Activated B cell treated with CpG ODN at 0.5 μM for 24 hours (primary cell): ENCODE results near the gene BRSK1. TPM values are rescaled to one million over a fixed set of nuclear protein-coding genes. Genes with fewer than 3 reads are reported as not detected.

Experiments
- ATAC-seq: fragments of 200-7000 bp; cut with Tn5 transposase; one replicate; pipeline ENCODE4 v1.10.0; 2021; ENCODE audit warnings: low read depth, mild to moderate bottlenecking, moderate library complexity
- CTCF ChIA-PET: fragments of 350-600 bp; sonication (Branson Sonifier 250); formaldehyde crosslinking; loops from one replicate; lab custom pipeline; 2021; ENCODE audit warnings: antibody characterized with exemption; lab: Charles Lee
- POLR2A ChIA-PET: fragments of 350-600 bp; sonication (Branson Sonifier 250); formaldehyde crosslinking; loops from one replicate; lab custom pipeline; 2021; ENCODE audit warnings: antibody characterized with exemption; lab: Charles Lee
- DNase-seq: peaks from one replicate; pipeline ENCODE4 v3.0.0; 2022
- H3K27ac Mint-ChIP-seq: one replicate; pipeline ENCODE4 v1.8.0; 2020; ENCODE audit warnings: mixed read lengths
- H3K27me3 Mint-ChIP-seq: one replicate; pipeline ENCODE4 v1.8.0; 2021; ENCODE audit warnings: mixed read lengths
- H3K36me3 Mint-ChIP-seq: one replicate; pipeline ENCODE4 v1.8.0; 2021; ENCODE audit warnings: low read depth, mixed read lengths
- H3K4me1 Mint-ChIP-seq: one replicate; pipeline ENCODE4 v1.8.0; 2021; ENCODE audit warnings: mixed read lengths
- H3K4me3 Mint-ChIP-seq: one replicate; pipeline ENCODE4 v1.8.0; 2020; ENCODE audit warnings: mild to moderate bottlenecking, mixed read lengths
- H3K9me3 Mint-ChIP-seq: one replicate; pipeline ENCODE4 v1.8.0; 2020; ENCODE audit warnings: mixed read lengths
- intact Hi-C: fragments of 100-400 bp; cut with micrococcal nuclease; formaldehyde crosslinking; loops from one replicate; pipeline ENCODE4 v1.15.1; 2024
- total RNA-seq: library from RNA; stranded (reverse); gene quantifications from 2 replicates; pipeline ENCODE4 v1.2.3, GENCODE V29; 2022
- TF ChIP-seq, protein P1 (sequence below): fragments of 200-600 bp; IDR thresholded peaks from one replicate; pipeline ENCODE4 v1.8.0; 2022; ENCODE audit warnings: antibody characterized with exemption, mild to moderate bottlenecking

Gene BRSK1
- total RNA-seq, 1 donor from 2014 or later, result 2.7 TPM

DNA sequence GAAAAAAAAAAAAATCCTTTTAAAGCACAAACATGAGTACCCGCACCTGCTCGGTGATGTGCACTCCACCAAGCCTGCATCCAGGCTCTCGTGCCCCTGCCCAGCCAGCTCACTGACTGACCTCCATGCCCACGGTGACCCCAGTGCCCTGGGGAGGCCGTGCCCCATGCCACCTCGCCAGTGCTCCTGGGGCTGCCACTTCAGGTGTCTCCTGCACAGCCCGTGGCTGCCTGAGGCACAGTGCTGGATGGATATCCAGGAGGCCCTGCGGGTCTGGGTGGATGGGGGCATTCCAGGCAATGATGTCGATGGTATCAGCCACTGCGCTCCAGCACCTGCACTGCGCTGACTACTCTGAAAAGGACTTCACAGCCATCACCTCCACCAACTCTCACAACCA, 34.0 kb upstream of the BRSK1 start:
- Mint-ChIP-seq H3K36me3 (peaks cover 36% of the 10 kb centered on the region), H3K27ac (peak overlapping the region; percentile 7), H3K9me3 (no peaks in the 10 kb centered on the region), H3K4me3 (no peak overlapping the region), H3K4me1 (peaks cover 74% of the 10 kb centered on the region), H3K27me3 (no peaks in the 10 kb centered on the region)
- intact Hi-C loops, result loop anchor here (5.0 to 10.0 kb wide), 3 partner anchors 33 to 392 kb away; partner anchors contain the start of genes ZNF524, ZNF580, ZNF581 and ZNF865
- CTCF ChIA-PET, result interaction anchor here (1.7 kb wide), 1 partner anchor 51 kb away, joined by 4 read pairs; no protein-coding TSS in a partner anchor
- ATAC-seq (no peak), DNase-seq (no peak)
- POLR2A ChIA-PET, result interaction anchor here (2.0 kb wide), 1 partner anchor 10 kb away, joined by 10 read pairs; the partner anchor contains the start of gene PPP6R1
- TF ChIP-seq, protein P1, sequence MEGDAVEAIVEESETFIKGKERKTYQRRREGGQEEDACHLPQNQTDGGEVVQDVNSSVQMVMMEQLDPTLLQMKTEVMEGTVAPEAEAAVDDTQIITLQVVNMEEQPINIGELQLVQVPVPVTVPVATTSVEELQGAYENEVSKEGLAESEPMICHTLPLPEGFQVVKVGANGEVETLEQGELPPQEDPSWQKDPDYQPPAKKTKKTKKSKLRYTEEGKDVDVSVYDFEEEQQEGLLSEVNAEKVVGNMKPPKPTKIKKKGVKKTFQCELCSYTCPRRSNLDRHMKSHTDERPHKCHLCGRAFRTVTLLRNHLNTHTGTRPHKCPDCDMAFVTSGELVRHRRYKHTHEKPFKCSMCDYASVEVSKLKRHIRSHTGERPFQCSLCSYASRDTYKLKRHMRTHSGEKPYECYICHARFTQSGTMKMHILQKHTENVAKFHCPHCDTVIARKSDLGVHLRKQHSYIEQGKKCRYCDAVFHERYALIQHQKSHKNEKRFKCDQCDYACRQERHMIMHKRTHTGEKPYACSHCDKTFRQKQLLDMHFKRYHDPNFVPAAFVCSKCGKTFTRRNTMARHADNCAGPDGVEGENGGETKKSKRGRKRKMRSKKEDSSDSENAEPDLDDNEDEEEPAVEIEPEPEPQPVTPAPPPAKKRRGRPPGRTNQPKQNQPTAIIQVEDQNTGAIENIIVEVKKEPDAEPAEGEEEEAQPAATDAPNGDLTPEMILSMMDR, result no peak

DNA sequence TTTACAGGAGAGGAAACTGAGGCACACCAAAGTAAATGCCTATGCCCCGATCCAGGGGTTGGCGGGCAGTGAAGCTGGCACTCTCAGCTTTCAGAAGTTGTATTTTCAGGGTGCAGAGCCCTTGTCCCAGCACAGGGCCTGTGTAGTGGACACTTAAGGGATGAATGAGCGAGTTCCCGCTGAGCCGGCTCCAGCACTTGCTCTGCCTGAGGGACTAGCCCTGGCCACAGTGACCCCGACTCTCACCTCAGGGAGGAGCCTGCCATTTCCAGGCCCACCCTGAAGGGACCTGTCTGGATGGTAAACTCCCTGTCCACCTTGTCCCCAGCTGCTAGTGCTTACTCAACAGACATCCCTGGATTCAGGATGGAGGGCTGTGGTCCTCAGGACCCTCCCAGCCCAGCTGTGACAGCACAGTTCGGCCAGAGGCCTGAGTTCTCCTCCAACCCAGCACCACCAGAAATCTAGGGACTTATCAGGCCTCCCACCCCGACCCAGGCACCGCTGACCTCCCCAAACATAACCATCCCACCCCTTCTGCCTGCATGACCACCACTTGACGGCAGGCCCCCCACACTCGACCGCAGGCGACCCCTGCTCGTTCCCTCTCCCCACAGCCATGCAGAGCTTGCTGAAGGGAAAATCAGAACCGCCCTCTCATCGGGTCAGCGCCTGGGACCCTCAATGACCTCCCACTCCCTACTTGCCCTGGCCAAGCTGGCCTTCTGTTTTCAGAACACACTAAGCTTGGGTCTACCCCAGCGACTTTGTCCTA, 33.3 kb upstream of the BRSK1 start:
- Mint-ChIP-seq H3K27me3 (no peaks in the 10 kb centered on the region), H3K4me3 (peak overlapping the region; percentile 83), H3K4me1 (peaks cover 80% of the 10 kb centered on the region), H3K27ac (peak overlapping the region; percentile 100), H3K36me3 (peaks cover 32% of the 10 kb centered on the region), H3K9me3 (no peaks in the 10 kb centered on the region)
- ATAC-seq (no peak), DNase-seq (no peak)
- intact Hi-C loops, result loop anchor here (5.0 to 10.0 kb wide), 3 partner anchors 33 to 392 kb away; partner anchors contain the start of genes ZNF524, ZNF580, ZNF581 and ZNF865
- POLR2A ChIA-PET, result interaction anchor here (1.0 to 12.3 kb wide), 5 partner anchors 9 to 38 kb away, joined by 3 to 277 read pairs (median 5); partner anchors contain the start of genes BRSK1, HSPBP1 and PPP6R1
- CTCF ChIA-PET, result interaction anchor here (1.1 to 1.7 kb wide), 3 partner anchors 51 to 134 kb away, joined by 3 to 6 read pairs (median 4); partner anchors contain the start of genes KMT5C and TMEM238
- TF ChIP-seq, protein P1, result no peak

DNA sequence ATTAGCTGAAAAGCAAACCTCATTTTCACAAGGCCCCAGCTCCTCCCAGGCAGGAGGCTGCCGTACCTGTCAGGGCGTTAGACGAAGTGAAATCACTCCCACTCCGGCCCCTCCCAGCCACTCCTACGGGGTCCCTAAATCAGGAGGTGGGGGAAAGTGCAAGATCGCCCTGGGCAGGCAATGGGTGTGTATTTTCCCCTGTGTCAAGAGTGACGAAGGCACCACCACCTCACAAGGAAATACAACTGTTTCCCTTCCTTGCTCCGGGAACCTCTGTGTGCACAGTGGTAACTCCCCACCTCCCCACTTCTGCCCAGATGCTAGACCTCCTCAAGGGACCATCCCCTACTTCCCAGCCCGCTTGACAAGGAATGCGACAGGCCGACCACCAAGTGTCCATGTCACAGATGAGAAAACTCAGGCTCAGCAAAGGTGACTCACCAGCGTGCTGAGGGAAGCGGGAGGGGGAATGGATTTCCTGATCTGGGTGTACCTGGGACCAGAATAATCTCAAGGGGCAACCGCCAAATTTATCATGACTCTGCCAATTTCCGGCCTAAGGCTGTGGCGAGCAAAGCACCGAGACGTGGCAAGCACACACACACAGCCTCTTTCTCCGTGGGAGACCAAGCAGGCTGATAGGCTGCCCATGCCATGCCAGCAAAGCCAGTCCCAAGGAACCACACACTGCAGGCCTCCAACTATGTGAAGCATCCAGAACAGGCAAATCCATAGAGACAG, 32.3 kb upstream of the BRSK1 start:
- Mint-ChIP-seq H3K4me1 (peaks cover 91% of the 10 kb centered on the region), H3K9me3 (no peaks in the 10 kb centered on the region), H3K36me3 (peaks cover 29% of the 10 kb centered on the region), H3K27me3 (no peaks in the 10 kb centered on the region), H3K4me3 (peak overlapping the region; percentile 83), H3K27ac (peak overlapping the region; percentile 100)
- intact Hi-C loops, result loop anchor here (5.0 to 10.0 kb wide), 3 partner anchors 34 to 391 kb away; partner anchors contain the start of genes ZNF524, ZNF580, ZNF581 and ZNF865
- ATAC-seq (peak; percentile 18), DNase-seq (peak; percentile 39)
- CTCF ChIA-PET, result interaction anchor here (0.6 to 1.7 kb wide), 5 partner anchors 50 to 133 kb away, joined by 3 to 6 read pairs (median 4); partner anchors contain the start of genes KMT5C and TMEM238
- POLR2A ChIA-PET, result interaction anchor here (0.7 to 12.3 kb wide), 6 partner anchors 8 to 396 kb away, joined by 3 to 277 read pairs (median 4); partner anchors contain the start of genes BRSK1, CCDC106, HSPBP1 and PPP6R1
- TF ChIP-seq, protein P1, result no peak

DNA sequence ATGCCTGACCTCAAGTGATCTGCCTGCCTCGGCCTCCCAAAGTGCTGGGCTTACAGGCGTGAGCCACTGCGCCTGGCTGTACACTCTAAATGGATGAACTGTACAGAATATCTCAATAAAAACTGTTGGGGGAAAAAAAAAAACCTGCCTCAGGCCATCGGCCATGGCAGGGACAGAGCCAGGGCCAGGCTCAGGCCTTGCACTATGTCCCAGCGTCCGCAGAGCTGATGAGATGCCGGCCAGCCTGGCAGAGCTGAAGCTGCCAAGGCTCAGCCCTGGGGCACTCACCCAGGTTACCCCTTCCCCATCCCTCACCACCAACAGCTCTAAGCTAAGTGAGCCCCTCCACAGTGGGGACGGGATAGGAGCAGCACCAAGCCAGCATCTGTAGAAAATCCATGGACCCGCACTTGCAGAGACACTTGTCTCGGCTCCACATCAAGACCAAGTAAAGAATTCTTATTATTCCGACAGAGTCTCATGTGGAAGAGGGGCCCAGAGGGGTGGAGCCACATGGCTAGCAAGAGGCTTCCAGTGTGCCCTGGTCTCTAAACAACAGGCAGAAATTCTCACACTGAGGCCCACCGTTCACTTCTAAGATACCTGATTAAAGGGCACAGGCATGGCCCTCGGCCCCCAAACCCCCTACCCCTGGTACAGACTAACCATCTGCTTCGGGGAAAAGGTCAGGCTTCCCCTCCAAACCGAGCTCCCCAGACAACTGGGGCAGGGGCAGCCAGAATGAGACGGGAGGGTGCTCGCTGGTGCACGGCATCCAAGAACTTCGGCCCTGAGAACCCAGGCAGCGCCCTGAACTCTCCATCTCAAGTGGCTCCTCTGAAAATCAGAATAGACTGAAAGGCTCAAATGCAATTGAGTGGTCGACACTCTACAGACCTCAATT, 30.8 kb upstream of the BRSK1 start:
- Mint-ChIP-seq H3K4me3 (peak overlapping the region; percentile 98), H3K4me1 (peaks cover 96% of the 10 kb centered on the region), H3K27ac (peak overlapping the region; percentile 100), H3K9me3 (no peaks in the 10 kb centered on the region), H3K27me3 (no peaks in the 10 kb centered on the region), H3K36me3 (peaks cover 41% of the 10 kb centered on the region)
- intact Hi-C loops, result loop anchor here (1.0 to 10.0 kb wide), 6 partner anchors 23 to 389 kb away; partner anchors contain the start of genes HSPBP1, PPP1R12C, ZNF524 and ZNF580
- TF ChIP-seq, protein P1, result no peak
- ChIA-PET CTCF (interaction anchor here (1.4 to 3.6 kb wide), 4 partner anchors 23 to 111 kb away, joined by 5 to 16 read pairs (median 10); no protein-coding TSS in a partner anchor), POLR2A (interaction anchor here (0.5 to 12.3 kb wide), 19 partner anchors 9 to 1138 kb away, joined by 3 to 277 read pairs (median 7); partner anchors contain the start of genes BRSK1, FIZ1, HSPBP1 and ISOC2)
- DNase-seq (no peak), ATAC-seq (no peak)
